Jurkat, Clone E6-1 (cell line): ENCODE results near the gene RPL36.
"Not testable (repeated sequence)": the region's sequence is repeated elsewhere in the genome, so short reads cannot be mapped to it uniquely, and the experiment has no call there.

Source experiments
- DNase-seq: peaks from one replicate; pipeline ENCODE4 v3.0.0-alpha.2; 2011; ENCODE audit warnings: low read depth, low spot score
- H3K4me3 ChIP-seq: 2 replicates; pipeline ENCODE4 v1.5.1; 2011; ENCODE audit warnings: mild to moderate bottlenecking, low read length, control low read depth, moderate library complexity

The RPL36 gene

DNA sequence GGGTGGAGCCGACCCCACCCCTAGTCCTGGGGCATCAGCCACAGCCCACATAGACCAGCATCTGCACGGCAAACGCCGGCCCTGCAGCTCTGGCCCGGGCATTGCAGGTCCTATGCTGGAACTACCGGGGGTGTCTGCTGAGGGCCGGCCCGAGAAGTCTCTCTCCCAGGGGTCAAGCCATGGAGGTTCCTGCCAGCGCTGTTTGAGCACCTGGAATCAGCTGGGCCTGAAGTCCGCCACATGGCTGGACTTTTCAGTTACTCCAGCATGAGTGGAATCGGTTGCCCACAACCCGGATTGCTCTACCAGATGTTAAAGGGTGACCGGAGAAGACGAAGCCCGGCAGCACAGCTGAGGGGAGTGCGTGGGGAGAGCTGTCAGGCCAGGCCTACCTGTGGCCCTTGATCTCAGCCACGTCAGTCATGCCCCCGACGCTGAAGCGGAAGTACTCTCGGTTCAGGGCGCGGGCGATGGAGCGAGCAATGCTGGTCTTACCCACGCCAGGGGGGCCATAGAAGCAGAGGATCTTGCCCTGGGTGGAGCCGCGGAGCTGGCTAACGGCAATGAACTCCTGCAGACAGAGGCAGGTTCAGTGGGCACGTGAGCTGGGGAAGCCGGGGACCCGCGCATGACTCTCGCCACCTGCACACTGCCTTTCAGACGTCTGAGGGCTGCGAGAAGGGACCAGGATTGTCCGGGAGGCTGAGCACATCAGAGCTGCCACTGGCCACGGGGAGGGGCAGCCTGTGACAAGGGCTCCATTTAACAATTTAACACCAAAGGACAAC, 8.7 kb downstream of the RPL36 start:
- no peak overlapping the region for H3K4me3 ChIP-seq
- DNase-seq, result no peak

DNA sequence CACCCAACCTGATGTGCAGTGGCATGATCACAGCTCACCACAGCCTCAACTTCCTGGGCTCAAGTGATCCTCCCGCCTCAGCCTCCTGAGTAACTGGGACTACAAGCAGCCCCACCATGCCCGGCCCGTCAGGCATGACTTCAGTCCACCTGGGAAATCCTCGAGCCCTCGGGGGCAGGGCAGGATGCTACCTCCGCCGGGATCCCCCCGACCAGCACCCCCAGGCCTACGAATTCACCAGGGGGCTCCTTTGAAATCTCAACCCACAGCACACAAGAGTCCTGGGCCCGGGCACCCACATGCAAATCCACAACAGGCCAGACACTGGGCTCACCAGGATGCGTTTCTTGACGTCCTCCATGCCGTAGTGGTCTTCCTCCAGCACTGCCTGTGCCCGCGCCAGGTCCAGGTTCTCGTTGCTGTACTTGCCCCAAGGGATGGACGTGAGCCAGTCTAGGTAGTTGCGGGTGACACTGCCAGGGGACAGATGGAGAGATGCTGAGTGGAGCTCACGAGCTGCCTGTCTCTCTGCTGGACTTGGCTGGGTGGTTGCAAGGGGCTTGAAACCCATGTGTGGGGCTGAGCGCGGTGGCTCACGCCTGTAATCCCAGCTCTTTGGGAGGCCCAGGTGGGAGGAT, 10.5 kb downstream of the RPL36 start:
- no peak for DNase-seq
- no peak overlapping the region for H3K4me3 ChIP-seq

DNA sequence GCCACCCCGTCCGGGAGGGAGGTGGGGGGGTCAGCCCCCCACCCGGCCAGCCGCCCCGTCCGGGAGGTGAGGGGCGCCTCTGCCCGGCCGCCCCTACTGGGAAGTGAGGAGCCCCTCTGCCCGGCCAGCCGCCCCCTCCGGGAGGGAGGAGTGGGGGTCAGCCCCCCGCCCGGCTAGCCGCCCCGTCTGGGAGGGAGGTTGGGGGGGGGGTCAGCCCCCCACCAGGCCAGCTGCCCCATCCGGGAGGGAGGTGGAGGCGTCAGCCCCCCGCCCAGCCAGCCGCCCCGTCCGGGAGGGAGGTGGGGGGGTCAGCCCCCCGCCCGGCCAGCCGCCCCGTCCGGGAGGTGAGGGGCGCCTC, 11.9 kb downstream of the RPL36 start:
- H3K4me3 ChIP-seq, DNase-seq: not testable (repeated sequence)

DNA sequence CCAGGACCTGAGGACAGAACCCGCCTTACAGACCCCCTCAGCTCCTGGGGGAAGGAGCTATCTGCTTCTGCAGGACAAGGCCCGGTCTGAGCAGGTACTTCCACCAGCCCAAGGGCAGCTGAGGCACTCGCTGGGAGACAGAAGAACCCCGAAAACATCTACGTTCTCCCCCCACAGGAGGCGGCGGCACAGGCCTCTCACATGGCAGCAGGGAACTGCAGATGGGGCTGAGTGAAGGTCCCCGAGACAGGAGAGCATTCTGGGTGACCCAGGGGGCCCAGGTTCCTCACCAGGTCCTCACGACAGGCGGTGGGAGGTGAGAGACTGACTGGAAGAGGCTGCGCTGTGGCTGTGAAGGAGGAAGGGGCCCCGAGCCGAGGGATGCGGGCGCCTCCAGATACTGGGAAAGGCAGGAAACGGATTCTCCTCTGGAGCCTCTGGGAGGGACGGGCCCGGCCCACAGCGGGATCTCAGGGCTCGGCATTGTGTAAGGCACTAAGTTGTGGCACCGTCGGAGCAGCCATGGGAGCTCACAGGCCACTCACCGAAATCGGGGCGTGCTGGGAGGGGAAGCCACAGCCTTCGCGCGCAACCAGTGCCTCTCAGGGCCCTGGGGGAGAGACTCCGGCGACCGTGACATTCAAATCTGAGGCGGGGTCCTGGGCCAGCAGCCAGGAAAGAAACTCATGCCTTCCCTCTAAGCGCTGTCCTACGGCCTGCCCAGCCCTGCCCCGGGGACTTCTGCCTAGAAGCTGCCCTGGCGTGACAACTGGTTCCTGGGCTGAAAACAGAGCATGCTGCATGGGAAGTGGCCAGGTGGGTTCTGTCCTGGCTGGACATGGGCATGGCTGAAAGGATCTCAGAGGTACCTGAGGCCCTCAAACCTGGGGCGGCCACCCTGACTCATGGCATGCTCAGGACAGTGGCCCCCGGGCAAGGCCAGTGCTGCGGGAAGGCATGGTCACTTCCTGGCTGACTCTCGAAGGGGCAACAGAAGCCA, 14.0 kb downstream of the RPL36 start:
- no peak for DNase-seq
- H3K4me3 ChIP-seq, result no peak overlapping the region

DNA sequence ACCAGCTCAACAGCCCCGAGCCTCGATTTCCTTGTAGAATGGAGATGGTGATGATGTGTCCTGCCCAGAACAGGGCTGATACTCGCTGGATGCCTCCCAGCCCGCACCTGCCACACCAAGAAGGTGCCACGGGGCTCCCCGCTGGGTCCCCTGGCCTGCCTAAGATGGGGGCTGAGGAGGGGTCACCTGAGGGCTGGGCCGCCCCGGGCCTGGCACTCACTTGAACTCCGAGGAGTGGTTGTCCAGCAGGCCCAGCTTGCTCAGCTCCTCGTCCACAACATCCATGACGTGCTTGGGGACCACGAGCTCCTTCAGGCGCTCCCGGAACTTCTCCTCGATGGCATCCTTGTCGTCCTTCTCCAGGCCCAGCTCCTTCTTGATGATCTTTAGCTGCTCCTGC, 15.5 kb downstream of the RPL36 start:
- no peak for DNase-seq

DNA sequence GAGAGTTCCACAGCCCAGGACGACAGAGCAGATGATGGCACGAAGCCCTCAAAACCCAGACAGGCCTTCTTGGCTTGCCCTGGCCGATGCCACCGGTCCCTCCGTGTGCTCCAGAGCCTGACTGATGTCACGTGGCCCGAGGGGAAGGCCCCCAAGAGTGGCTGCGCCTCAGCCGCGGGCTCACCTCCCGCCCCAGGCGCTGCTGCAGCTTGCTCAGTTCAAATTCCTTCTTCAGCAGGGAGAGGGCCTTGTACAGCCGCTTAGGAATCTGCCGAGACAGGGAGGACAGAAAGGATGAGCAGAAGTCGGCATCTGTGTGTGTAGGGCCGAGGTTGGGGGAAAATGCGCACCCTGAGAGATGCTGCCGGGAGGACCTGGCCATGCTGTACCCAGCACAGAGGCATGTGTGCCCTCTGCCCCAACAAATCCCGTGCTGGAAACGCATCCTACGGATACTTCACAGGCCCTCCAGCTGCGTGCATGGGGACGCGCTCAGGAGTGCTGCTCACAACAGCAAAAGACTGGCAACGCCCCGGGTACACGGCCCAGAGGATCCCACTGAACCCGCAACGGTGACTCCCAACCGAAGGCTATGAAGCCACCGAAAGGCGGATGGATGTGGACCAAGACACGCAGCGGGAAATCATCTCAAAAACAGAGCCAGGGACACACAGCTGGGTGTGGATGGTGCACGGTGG, 16.9 kb downstream of the RPL36 start:
- no peak overlapping the region for H3K4me3 ChIP-seq
- DNase-seq, result no peak

More for the DNA sequence above, 15.5 kb downstream of the RPL36 start:
- H3K4me3 ChIP-seq, result no peak overlapping the region

DNA sequence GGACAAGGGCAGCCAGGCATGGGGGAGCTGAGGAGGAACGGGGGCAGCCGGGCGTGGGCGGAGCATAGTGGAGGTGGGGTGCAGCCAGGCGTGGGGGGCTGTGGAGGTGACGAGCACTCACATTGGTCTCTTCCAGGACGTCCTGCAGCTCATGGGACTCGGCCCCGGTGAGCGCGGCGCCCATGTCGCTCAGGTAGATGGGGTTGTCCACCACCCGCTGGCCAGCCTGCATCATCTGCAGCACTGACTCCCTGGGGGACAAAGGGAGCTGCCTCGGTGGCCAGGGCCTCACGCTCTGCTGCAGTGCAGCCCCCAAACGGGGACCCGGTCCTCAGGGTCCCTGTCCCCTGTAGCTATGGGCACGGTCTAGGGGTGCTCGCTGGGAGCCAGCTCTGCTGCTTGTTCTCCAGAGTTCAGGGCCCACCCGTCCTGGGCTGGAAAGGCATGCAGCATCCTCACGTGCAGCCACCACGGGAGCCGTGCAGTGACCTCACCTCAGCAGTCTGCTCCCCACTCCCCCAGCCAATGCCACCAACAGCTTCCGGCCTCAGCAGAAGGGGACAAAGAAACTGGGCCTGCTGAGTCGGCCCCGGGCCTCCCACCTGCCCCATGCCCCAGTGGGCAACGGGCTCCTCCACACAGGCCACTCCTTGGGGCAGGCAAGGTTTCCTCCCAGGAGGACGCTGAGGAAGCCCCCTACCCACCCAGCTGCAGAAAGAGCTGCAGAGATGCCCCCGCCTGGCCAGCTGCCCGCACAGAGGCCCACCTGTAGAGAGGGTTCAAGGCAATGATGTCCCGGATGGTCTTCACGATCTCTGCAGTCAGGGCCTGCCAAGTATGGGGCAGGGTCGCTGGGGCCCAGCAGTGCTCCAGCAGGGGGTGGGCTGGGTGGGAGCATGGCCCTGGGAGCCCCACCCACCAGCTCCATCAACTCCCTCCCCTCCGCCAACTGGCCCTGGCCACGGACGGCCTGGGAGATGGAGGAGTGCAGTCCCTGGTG, 17.8 kb downstream of the RPL36 start:
- DNase-seq, result no peak
- H3K4me3 ChIP-seq, result no peak overlapping the region

DNA sequence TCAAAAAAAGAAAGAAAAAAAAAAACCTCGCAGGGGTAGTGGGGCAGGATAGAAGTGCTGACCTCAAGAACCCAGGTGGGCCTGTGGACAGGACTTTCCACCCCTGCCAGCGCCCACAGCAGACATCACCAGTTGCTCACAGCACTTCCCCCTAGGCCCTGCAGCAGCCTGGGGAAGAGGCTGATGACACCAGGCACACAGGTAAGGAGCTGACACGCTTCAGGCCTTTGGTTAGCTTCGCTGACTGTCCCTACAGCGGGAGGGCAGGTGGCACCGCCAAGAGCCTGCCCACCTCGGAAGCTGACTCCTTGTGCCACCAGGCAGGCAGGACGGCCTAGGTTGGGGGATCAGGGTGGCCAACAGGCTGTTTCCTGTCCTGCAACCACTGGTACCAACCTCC, 20.9 kb downstream of the RPL36 start:
- H3K4me3 ChIP-seq, result no peak overlapping the region
- no peak for DNase-seq

DNA sequence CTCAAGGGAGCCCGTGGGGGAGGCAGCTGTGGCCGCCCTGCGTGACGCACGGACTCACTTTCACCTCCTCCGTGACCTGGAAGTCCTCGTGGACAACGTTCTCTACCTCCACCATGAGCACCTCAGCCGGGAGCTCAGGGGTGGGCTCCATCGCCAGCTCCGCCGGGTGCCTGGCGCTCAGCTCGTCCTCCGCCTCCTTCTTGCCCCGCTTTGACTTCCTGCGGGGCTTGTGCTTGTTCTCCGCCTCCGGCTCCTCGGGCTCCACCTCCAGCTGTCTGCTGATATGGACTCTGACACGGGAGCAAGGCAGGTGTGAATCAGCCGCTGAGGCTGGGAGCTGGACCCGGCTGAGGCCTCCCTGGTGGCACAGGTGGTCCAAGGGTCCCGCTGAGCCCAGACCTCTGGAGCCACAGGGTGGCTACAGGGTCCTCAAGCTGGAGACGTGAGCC, 21.6 kb downstream of the RPL36 start:
- H3K4me3 ChIP-seq, result no peak overlapping the region
- no peak for DNase-seq

DNA sequence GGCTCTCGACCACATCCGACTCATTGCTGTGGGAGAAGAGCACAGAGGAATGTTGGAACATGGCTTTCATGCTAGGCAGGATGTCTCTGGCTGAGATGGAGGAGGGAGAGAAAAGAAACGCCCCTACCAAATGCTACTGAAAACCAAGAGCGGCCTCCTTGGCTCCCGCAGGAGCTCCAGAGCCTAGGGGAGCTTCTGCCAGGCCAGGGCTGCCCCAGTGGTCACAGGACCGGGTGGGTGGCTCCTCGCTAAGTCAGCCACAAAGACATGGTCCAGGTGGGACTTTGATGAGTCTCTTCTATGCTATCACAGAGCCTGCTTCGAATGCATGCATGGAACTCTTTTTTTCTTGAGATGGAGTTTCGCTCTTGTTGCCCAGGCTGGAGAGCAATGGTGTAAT, 23.1 kb downstream of the RPL36 start:
- H3K4me3 ChIP-seq, result no peak overlapping the region

DNA sequence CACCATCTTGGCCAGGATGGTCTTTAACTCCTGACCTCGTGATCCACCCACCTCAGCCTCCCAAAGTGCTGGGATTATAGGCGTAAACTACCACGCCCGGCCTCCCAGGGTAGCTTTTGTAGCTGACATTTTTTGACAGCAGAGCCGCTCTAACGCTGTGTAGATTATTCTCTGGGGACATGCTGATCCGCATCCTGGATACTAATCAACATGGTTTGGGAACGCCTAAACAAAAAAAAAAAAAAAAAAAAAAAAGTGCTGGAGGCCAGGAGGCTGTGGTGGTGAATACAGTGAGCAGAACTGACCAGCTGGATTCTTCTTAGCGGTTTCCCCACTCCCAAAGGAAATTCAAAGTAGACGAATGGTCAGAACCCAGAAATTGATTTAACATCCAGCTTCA, 24.7 kb downstream of the RPL36 start:
- no peak overlapping the region for H3K4me3 ChIP-seq
- no peak for DNase-seq

More for the DNA sequence above, 23.1 kb downstream of the RPL36 start:
- DNase-seq, result no peak

DNA sequence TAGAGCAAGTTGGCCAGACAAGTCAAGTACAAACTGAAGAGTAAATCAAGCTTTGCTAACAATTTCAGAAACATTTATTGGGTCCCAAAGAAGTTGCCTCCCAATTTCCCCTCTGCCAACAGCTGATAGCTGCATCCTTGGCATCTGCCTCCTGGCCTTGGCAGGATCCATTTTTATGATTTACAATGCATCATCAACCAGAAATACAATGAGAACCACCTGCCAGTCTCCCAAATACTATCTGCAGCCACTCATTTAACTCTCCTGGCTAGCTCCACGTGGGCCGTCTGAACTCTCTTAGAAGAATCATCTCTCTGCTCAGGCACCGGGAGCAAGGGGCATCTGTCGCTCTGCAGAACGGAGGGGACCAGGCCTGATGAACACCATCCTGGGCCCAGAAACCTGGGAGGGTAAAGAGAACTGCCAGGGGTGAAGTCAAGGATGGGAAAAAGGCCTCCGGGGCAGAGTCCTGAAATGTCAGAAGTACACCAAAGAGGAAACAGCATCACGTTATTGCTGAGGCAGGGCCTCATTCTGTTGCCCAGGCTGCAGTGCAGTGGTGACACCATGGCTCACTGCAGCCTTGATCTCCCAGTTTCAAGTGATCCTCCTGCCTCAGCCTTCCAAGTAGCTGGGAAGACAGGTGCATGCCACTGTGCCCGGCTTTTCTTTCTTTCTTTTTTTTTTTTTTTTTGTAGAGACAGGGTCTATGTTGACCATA, 27.3 kb downstream of the RPL36 start:
- DNase-seq, result no peak
- no peak overlapping the region for H3K4me3 ChIP-seq

DNA sequence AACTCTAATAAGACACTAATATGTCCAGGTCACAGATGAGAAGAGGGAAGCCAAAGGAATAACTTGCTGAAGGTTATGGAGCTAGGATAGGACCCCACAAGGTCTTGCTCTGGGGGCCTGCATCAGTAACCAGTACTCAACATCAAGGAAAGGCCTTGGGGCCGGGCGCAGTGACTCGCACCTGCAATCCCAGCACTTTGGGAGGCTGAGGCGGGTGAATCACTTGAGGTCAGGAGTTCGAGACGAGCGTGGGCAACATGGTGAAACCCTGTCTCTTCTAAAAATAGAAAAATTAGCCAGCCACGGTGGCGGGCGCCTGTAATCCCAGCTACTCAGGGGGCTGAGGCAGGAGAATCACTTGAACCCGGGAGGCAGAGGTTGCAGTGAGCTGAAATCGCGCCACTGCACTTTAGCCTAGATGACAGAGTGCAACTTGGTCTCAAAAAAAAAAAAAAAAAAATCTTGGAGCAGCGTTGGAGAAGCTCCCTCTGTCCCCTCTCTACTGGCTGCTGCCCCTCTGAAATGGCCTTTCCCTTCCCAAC, 28.0 kb downstream of the RPL36 start:
- DNase-seq, result no peak
- peak overlapping the region; percentile 99 for H3K4me3 ChIP-seq

DNA sequence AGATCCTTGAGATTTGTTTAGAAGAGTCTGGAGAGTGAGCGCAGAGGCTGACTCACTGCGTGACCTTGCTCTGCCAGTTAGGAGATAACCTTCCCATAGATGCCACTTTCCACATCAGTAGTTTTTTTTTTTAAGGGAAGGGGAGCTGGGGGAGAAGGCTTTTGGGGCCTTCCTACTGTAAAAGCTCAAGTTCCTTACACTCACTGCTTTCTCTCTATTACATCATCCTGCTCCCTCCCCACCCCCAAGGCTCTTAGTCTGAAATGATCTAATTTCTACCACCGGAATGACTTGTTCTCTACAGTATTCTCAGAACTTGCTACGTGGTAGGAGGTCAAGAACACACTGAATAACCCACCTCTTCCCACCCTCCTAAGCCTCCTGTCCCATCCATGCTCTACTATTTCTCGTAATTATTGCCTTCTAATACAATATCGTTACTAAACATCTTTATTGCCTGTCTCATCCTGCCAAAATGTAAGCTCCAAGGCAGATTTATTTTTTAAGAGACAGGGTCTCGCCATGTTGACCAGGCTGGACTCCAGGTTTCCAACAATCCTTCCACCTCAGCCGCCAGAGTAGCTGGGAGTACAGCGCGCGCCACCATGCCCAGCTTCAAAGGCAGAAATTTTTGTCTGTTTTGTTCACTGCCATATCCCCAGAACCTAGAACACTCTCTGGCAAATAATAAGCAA, 28.6 kb downstream of the RPL36 start:
- peak overlapping the region; percentile 99 for H3K4me3 ChIP-seq
- peak; percentile 32 for DNase-seq

DNA sequence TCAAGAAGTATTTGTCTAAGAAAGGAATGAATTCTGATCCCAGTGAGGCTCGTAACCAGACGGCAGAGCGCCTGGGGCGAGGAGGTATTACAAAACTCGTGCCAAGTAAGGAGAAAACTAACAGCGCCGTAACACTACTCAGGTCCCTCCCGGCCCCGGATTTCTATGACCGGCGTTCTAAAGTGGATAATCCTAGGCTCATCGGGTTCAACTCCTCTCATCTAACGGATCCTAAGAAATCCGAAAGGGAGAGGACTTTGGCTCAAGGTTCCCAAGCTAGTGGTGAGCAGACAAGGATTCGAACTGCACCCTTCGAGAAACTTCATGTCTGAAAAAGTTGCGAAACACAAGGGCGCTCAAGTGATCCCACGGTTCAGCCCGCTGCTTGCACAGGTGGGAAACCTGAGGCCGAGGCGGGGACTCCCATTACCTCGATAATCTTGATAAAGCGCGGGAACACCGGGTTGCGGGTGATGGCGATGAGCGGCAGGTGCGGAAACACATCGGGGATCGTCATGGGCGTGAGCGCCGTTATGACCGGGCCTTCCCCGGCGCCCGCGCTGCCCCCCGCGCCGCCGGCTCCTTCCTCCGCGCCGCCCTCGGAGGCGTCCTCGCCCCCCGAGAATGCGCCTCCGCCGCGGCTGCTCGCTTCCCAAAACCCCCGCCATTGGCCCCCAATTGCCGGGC, 29.3 kb downstream of the RPL36 start:
- H3K4me3 ChIP-seq, result peak overlapping the region; percentile 99
- no peak for DNase-seq
